Measurements from ENCODE around the gene DLGAP3. TPM values are rescaled to one million over a fixed set of nuclear protein-coding genes. Genes with fewer than 3 reads are reported as not detected.

The DLGAP3 gene
- total RNA-seq, 4 donors from 2014 or later, result 0.06 to 0.83 (median 0.40) TPM

GRCh38 chr1:34925730-34926129, 3.7 kb downstream of the DLGAP3 start:
- Histone ChIP-seq H3K4me3 (no peak overlapping the region), H3K4me1 (peaks cover 6 to 21% (median 20%) of the 10 kb centered on the region in 4 donors), H3K36me3 (no peaks in the 10 kb centered on the region), H3K27ac (replicated peaks in 1 of 4) (no peak overlapping the region), H3K9me3 (no peaks in the 10 kb centered on the region), H3K27me3 (peaks cover 8 to 98% (median 43%) of the 10 kb centered on the region in 4 donors)
- no peak for DNase-seq (ENCODE audit: extremely low spot score)
- intact Hi-C loops (cut with DNase I), result no loop called here
- 55% methylated on average over 2 of the region's 2 CpGs for WGBS
- TF ChIP-seq, protein P1, sequence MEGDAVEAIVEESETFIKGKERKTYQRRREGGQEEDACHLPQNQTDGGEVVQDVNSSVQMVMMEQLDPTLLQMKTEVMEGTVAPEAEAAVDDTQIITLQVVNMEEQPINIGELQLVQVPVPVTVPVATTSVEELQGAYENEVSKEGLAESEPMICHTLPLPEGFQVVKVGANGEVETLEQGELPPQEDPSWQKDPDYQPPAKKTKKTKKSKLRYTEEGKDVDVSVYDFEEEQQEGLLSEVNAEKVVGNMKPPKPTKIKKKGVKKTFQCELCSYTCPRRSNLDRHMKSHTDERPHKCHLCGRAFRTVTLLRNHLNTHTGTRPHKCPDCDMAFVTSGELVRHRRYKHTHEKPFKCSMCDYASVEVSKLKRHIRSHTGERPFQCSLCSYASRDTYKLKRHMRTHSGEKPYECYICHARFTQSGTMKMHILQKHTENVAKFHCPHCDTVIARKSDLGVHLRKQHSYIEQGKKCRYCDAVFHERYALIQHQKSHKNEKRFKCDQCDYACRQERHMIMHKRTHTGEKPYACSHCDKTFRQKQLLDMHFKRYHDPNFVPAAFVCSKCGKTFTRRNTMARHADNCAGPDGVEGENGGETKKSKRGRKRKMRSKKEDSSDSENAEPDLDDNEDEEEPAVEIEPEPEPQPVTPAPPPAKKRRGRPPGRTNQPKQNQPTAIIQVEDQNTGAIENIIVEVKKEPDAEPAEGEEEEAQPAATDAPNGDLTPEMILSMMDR (IDR thresholded peaks at IDR 0.05), result no peak
- no peak for TF ChIP-seq EP300 (IDR thresholded peaks at IDR 0.05)

GRCh38 chr1:34924759-34925555, 4.5 kb downstream of the DLGAP3 start:
- no peak for DNase-seq (ENCODE audit: extremely low spot score)
- no peak for TF ChIP-seq POLR2AphosphoS5 (IDR thresholded peaks at IDR 0.05)
- no peak for TF ChIP-seq POLR2A (IDR thresholded peaks at IDR 0.05; ENCODE audit: low read depth)
- TF ChIP-seq EP300 (IDR thresholded peaks at IDR 0.05), result no peak
- TF ChIP-seq, protein P1 (IDR thresholded peaks at IDR 0.05), result no peak
- Histone ChIP-seq H3K4me3 (no peak overlapping the region), H3K4me1 (peaks cover 5 to 16% (median 15%) of the 10 kb centered on the region in 4 donors), H3K36me3 (no peaks in the 10 kb centered on the region), H3K27me3 (peaks cover 6 to 96% (median 35%) of the 10 kb centered on the region in 4 donors), H3K9me3 (no peaks in the 10 kb centered on the region), H3K27ac (replicated peaks in 1 of 4) (no peak overlapping the region)
- WGBS, result under 1% methylated on average over 13 of the region's 16 CpGs
- intact Hi-C loops (cut with DNase I), result no loop called here

- DNase-seq (ENCODE audit: extremely low spot score), result no peak
- TF ChIP-seq, protein P1 (IDR thresholded peaks at IDR 0.05), result no peak
- no peak for TF ChIP-seq POLR2AphosphoS5 (IDR thresholded peaks at IDR 0.05)
- TF ChIP-seq POLR2A (IDR thresholded peaks at IDR 0.05; ENCODE audit: low read depth), result no peak
- TF ChIP-seq EP300 (IDR thresholded peaks at IDR 0.05), result no peak
- Histone ChIP-seq H3K36me3 (no peaks in the 10 kb centered on the region), H3K4me1 (peaks cover 0 to 6% (median 1%) of the 10 kb centered on the region in 4 donors), H3K27ac (replicated peaks in 1 of 4) (no peak overlapping the region), H3K27me3 (peaks cover 0 to 94% (median 24%) of the 10 kb centered on the region in 4 donors), H3K9me3 (no peaks in the 10 kb centered on the region), H3K4me3 (no peak overlapping the region)
- intact Hi-C loops (cut with DNase I), result no loop called here
Measured at GRCh38 chr1:34923490-34923889, 6.0 kb downstream of the DLGAP3 start.

DNA sequence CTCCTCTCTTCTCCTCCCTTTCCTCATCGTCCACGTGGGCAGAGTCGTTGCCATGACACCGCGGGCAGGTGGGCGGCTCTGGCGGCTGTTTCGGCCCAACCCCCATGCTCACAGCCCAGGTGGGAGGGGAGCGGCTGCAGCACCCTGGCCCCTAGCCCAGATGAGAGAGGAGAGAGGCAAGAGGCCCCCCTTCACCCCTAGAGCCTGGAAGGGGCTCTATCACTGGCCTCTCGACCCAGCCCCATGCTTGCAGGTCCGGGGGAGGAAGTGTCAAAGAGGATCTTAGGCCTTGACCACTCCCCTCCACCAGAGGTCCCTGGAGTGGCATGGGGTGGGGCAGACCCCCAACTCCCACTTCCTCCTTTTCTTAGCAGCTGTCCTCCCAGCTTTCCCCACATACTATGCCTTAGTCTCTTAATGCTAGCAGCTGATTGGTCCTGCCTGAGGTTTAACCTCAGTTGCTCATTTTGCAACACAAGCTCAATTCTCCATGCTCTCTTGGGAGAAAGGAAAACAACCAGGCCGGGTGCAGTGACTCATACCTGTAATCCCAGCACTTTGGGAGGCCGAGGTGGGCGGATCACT, 10.4 kb downstream of the DLGAP3 start:
- intact Hi-C loops (cut with DNase I), result no loop called here
- H3K27ac ChIP-seq (replicated peaks in 1 of 4), result no peak overlapping the region
- H3K27me3 ChIP-seq, result peaks cover 0 to 68% (median 0%) of the 10 kb centered on the region in 4 donors
- H3K4me3 ChIP-seq, result no peak overlapping the region
- 14% methylated on average over 7 of the region's 14 CpGs for WGBS
- no peaks in the 10 kb centered on the region for H3K9me3 ChIP-seq
- DNase-seq (ENCODE audit: extremely low spot score), result no peak
- H3K4me1 ChIP-seq, result peaks cover 0 to 5% (median 0%) of the 10 kb centered on the region in 4 donors
- H3K36me3 ChIP-seq, result no peaks in the 10 kb centered on the region
- TF ChIP-seq POLR2A (IDR thresholded peaks at IDR 0.05; ENCODE audit: low read depth) (no peak), EP300 (IDR thresholded peaks at IDR 0.05) (no peak), POLR2AphosphoS5 (IDR thresholded peaks at IDR 0.05) (no peak)
- TF ChIP-seq, protein P1 (IDR thresholded peaks at IDR 0.05), result no peak

Measured in esophagus muscularis mucosa (tissue), 4 donors.